Effector memory CD4-positive, alpha-beta T cell (primary cell): Measurements from ENCODE around the gene ACBD7.

Experiments
- DNase-seq, 3 donors: peaks; one replicate each; pipeline ENCODE4 v3.0.0-alpha.2; 2020
- H3K27ac ChIP-seq: 2 replicates; pipeline ENCODE4 v1.7.0; 2013; ENCODE audit warnings: mild to moderate bottlenecking, low read length, moderate library complexity; ENCODE audit not compliant: insufficient read depth, poor library complexity, severe bottlenecking
- H3K27me3 ChIP-seq: replicated peaks from 2 replicates; pipeline ENCODE4 v1.7.0; 2013; ENCODE audit warnings: mild to moderate bottlenecking, low read length; ENCODE audit not compliant: insufficient read depth, control insufficient read depth, poor library complexity, severe bottlenecking
- H3K36me3 ChIP-seq: 2 replicates; pipeline ENCODE4 v1.7.0; 2013; ENCODE audit warnings: mild to moderate bottlenecking, low read length, moderate library complexity; ENCODE audit not compliant: control insufficient read depth, insufficient read depth
- H3K4me1 ChIP-seq: 2 replicates; pipeline ENCODE4 v1.7.0; 2013; ENCODE audit warnings: low read length, mild to moderate bottlenecking; ENCODE audit not compliant: control insufficient read depth, insufficient read depth, poor library complexity, severe bottlenecking
- H3K4me3 ChIP-seq: 2 replicates; pipeline ENCODE4 v1.7.0; 2013; ENCODE audit warnings: low read length, low read depth, mild to moderate bottlenecking; ENCODE audit not compliant: insufficient read depth, poor library complexity, severe bottlenecking
- H3K9me3 ChIP-seq: 2 replicates; pipeline ENCODE4 v1.7.0; 2013; ENCODE audit warnings: mild to moderate bottlenecking, low read length, moderate library complexity; ENCODE audit not compliant: control insufficient read depth
- total RNA-seq, 3 donors: gene quantifications; one replicate each; lab custom pipeline; 2026; lab: John Stamatoyannopoulos, UW

Gene ACBD7
- total RNA-seq = 0.17 to 1.2 (median 0.78) reads per million in 3 donors

DNA sequence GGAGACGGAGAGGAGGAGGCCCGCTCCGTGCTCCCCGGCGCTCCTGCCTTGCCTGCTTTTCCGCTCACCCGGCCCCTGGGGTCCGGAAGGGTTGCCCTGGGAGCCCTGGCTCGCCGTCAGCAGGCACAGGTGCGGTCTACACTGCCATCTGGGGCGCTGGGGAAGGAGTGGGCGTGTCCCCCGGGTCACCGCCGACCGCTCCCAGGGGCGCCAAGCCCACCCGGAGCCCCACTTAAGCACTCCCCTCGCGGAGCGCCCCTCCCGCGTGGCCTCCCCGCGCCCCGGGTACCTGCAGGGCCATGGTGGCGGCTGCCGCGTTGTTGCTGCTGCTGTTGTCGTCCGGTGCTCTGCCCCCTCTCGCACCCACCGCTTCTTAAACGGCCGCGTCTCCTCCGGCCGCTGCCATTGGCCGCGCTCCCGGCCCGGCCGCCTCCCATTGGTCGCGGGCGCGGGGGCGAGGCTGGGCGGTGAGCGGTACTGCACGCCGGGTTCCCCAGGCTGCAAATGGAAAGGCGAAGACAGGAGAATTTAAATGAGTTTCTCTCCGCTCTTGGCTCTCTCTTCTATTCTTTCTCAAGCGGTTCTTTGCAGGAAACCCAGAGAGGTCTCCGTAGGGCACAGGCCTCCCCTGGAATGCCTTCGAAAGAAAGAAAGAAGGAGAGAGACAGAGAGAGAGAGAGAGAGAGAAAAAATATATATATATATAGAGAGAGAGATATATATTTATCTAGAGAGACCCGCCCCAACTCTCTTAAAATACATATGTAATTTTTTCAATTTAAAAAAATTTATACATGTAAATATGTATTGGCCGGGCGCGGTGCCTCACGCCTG, at the start of gene ACBD7:
ACBD7 (minus strand) TSS at position 349 of the 834 bp plus-strand sequence; CDS start at position 301, 48 bp downstream.
- peaks cover 2% of the 10 kb centered on the region for H3K4me1 ChIP-seq
- no peak within 1 kb of the TSS for H3K27ac ChIP-seq
- DNase-seq = peak; percentile 63 to 72 (median 71)
- no peaks in the 10 kb centered on the region for H3K9me3 ChIP-seq
- no peaks in the 10 kb centered on the region for H3K36me3 ChIP-seq
- H3K27me3 ChIP-seq = no peaks in the 10 kb centered on the region
- peak within 1 kb of the TSS; percentile 63 for H3K4me3 ChIP-seq

- H3K27me3 ChIP-seq = no peaks in the 10 kb centered on the region
- no peak overlapping the region for H3K4me3 ChIP-seq
- DNase-seq = no peak
- no peaks in the 10 kb centered on the region for H3K9me3 ChIP-seq
- no peak overlapping the region for H3K27ac ChIP-seq
- H3K4me1 ChIP-seq = peaks cover 6% of the 10 kb centered on the region
- H3K36me3 ChIP-seq = peaks cover 45% of the 10 kb centered on the region
These were observed 49.1 kb upstream of the ACBD7 start for GRCh38 chr10:15137636-15138035.

- Histone ChIP-seq H3K4me3 (no peak overlapping the region), H3K9me3 (no peaks in the 10 kb centered on the region), H3K4me1 (peaks cover 4% of the 10 kb centered on the region), H3K27me3 (no peaks in the 10 kb centered on the region), H3K27ac (no peak overlapping the region), H3K36me3 (peaks cover 51% of the 10 kb centered on the region)
- no peak for DNase-seq
These were observed 48.4 kb upstream of the ACBD7 start for GRCh38 chr10:15137036-15137359.

GRCh38 chr10:15136129-15137035, 47.8 kb upstream of the ACBD7 start:
- Histone ChIP-seq H3K27me3 (no peaks in the 10 kb centered on the region), H3K4me3 (no peak overlapping the region), H3K27ac (no peak overlapping the region), H3K4me1 (no peaks in the 10 kb centered on the region), H3K36me3 (peaks cover 57% of the 10 kb centered on the region), H3K9me3 (no peaks in the 10 kb centered on the region)
- no peak for DNase-seq

- Histone ChIP-seq H3K27me3 (no peaks in the 10 kb centered on the region), H3K36me3 (peaks cover 64% of the 10 kb centered on the region), H3K27ac (no peak overlapping the region), H3K4me1 (no peaks in the 10 kb centered on the region), H3K9me3 (no peaks in the 10 kb centered on the region), H3K4me3 (no peak overlapping the region)
- DNase-seq = no peak
These were observed 42.8 kb upstream of the ACBD7 start for GRCh38 chr10:15131330-15131729.

- peaks cover 26% of the 10 kb centered on the region for H3K36me3 ChIP-seq
- DNase-seq = no peak
- no peaks in the 10 kb centered on the region for H3K4me1 ChIP-seq
These were observed 36.3 kb upstream of the ACBD7 start for GRCh38 chr10:15124908-15125307.

GRCh38 chr10:15124190-15124589, 35.6 kb upstream of the ACBD7 start:
- no peak for DNase-seq
- Histone ChIP-seq H3K36me3 (peaks cover 29% of the 10 kb centered on the region), H3K9me3 (no peaks in the 10 kb centered on the region), H3K4me1 (no peaks in the 10 kb centered on the region), H3K27ac (no peak overlapping the region), H3K4me3 (no peak overlapping the region), H3K27me3 (no peaks in the 10 kb centered on the region)

More at GRCh38 chr10:15124908-15125307, 36.3 kb upstream of the ACBD7 start:
- H3K27me3 ChIP-seq = no peaks in the 10 kb centered on the region
- H3K4me3 ChIP-seq = no peak overlapping the region
- H3K9me3 ChIP-seq = no peaks in the 10 kb centered on the region
- H3K27ac ChIP-seq = no peak overlapping the region

GRCh38 chr10:15123749-15124184, 35.2 kb upstream of the ACBD7 start:
- no peaks in the 10 kb centered on the region for H3K9me3 ChIP-seq
- no peak for DNase-seq
- no peaks in the 10 kb centered on the region for H3K27me3 ChIP-seq
- no peaks in the 10 kb centered on the region for H3K4me1 ChIP-seq
- no peak overlapping the region for H3K4me3 ChIP-seq
- H3K27ac ChIP-seq = no peak overlapping the region
- peaks cover 29% of the 10 kb centered on the region for H3K36me3 ChIP-seq

DNA sequence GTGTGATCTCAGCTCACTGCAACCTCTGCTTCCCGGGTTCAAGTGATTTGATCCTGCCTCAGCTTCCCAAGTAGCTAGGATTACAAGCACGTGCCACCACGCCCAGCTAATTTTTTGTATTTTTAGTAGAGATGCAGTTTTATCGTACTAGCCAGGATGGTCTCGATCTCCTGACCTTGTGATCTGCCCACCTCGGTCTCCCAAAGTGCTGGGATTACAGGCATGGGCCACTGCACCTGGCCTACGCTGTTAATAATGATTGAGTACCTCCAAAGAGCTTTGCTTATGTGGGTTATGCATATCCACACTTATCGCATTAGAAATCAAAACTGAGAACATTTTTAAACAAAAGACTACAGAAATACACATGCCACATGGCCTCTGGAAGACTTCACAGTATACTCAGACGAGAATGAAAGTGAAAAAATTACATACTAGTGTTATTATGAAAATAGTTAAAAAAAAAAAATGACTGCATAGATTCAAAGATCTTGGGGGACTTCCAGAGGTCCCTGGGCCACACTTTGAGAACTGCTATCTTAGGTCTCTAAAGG, 34.0 kb upstream of the ACBD7 start:
- H3K9me3 ChIP-seq = no peaks in the 10 kb centered on the region
- H3K4me1 ChIP-seq = no peaks in the 10 kb centered on the region
- no peaks in the 10 kb centered on the region for H3K27me3 ChIP-seq
- peaks cover 27% of the 10 kb centered on the region for H3K36me3 ChIP-seq
- no peak for DNase-seq
- no peak overlapping the region for H3K4me3 ChIP-seq
- no peak overlapping the region for H3K27ac ChIP-seq
